ENCODE results near the gene ADCY1. TPM values are rescaled to one million over a fixed set of nuclear protein-coding genes. Genes with fewer than 3 reads are reported as not detected.
A peak's percentile ranks its signal among the peaks of the same experiment; 100 is the strongest.

The ADCY1 gene
- total RNA-seq, 1 experiment from 2014 or later = 3.1 TPM

DNA sequence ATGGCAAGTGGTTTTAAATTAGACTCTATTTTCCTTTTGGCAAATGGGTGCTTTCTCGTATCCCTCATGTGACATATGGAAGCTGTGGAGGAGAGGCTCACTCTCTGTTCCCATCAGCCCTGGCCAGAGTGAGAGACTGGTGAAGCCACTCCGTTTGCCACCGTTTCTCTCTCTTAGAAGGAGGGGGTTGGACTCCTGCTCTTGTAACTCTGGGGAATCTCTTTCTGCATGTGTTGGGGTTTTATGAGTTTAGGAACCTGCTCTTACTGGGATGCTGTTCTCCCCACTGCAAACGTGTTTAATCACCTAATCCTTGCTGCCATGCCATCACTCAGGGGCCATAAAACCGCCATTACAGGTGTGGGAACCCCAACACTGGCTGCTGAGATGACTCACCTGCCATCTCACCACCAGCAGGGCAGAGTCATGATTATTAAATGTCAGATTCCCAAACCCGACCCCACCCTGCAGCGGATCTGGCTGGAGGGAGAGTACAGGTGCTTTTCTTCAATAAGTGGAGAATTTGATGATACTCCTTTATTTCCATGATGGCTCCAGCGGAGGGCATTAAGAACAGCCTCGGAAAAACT, 103.2 kb downstream of the ADCY1 start:
- DNase-seq = peak; percentile 19
- intact Hi-C loops (cut with micrococcal nuclease) = no loop called here
- 0 out of 2 replicates have a peak, but pooled peaks have one; percentile 42 for ATAC-seq
- H3F3A ChIP-seq (ENCODE audit: low read length, unreplicated experiment) = no peaks in the 10 kb centered on the region
- POLR2A ChIA-PET (ENCODE audit: unreplicated experiment) = no interaction called here
- H3K9me2 ChIP-seq (replicated peaks; ENCODE audit: low read length) = no peaks in the 10 kb centered on the region
- H2AFZ ChIP-seq (ENCODE audit: low read length) = no peak overlapping the region
- no peaks in the 10 kb centered on the region for H3K4me1 ChIP-seq (ENCODE audit: insufficient read depth, low read length)
- H3K79me2 ChIP-seq (ENCODE audit: low read length) = no peaks in the 10 kb centered on the region
- no peaks in the 10 kb centered on the region for H4K20me1 ChIP-seq (ENCODE audit: low read length)
- H3K27ac ChIP-seq (ENCODE audit: low read length) = no peak overlapping the region
- H3K4me3 ChIP-seq (ENCODE audit: low read length) = no peak overlapping the region
- no peaks in the 10 kb centered on the region for H3K9me3 ChIP-seq (ENCODE audit: low read length)
- H3K4me2 ChIP-seq (ENCODE audit: low read length) = no peak overlapping the region
- 0 out of 2 replicates have a peak, but pooled peaks cover 5% of the 10 kb centered on the region for H3K27me3 ChIP-seq (ENCODE audit: low read length)
- TF ChIP-seq EZH2 (IDR thresholded peaks at IDR 0.05; ENCODE audit: low read length, unreplicated experiment) (no peak), EZH2phosphoT487 (IDR thresholded peaks at IDR 0.05; ENCODE audit: borderline replicate concordance, low read length) (no peak)
- TF ChIP-seq, protein P1, sequence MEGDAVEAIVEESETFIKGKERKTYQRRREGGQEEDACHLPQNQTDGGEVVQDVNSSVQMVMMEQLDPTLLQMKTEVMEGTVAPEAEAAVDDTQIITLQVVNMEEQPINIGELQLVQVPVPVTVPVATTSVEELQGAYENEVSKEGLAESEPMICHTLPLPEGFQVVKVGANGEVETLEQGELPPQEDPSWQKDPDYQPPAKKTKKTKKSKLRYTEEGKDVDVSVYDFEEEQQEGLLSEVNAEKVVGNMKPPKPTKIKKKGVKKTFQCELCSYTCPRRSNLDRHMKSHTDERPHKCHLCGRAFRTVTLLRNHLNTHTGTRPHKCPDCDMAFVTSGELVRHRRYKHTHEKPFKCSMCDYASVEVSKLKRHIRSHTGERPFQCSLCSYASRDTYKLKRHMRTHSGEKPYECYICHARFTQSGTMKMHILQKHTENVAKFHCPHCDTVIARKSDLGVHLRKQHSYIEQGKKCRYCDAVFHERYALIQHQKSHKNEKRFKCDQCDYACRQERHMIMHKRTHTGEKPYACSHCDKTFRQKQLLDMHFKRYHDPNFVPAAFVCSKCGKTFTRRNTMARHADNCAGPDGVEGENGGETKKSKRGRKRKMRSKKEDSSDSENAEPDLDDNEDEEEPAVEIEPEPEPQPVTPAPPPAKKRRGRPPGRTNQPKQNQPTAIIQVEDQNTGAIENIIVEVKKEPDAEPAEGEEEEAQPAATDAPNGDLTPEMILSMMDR (conservative IDR thresholded peaks at IDR 0.05; ENCODE audit: low read depth, low read length) = no peak
- no TSS peak for BruUV-seq (replicated peaks)
- no peak overlapping the region for H3K9ac ChIP-seq (ENCODE audit: low read length)
- no peaks in the 10 kb centered on the region for H3K36me3 ChIP-seq (ENCODE audit: low read depth, low read length)
- CTCF ChIA-PET = no interaction called here

DNA sequence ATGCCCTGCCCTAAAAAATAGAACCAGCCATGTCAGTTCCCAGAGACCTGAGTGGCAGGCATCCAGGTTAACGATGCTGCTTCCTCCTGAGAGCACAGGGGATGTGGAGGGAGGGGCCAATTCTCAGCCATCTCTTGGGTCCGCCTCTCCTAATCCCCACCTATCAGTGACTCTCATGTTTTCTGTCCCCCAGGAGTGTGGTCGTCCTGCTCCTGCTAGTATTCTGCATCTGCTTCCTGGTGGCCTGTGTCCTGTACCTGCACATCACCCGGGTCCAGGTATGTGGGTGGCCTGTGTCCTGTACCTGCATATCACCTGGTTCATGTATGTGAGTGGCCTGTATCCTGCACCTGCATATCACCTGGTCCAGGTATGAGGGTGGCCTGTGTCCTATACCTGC, 105.3 kb downstream of the ADCY1 start:
- no TSS peak for BruUV-seq (replicated peaks)
- H3K9ac ChIP-seq (ENCODE audit: low read length) = no peak overlapping the region
- H4K20me1 ChIP-seq (ENCODE audit: low read length) = no peaks in the 10 kb centered on the region
- H3K27me3 ChIP-seq (ENCODE audit: low read length) = 0 out of 2 replicates have a peak, but pooled peaks cover 5% of the 10 kb centered on the region
- no peaks in the 10 kb centered on the region for H3K9me3 ChIP-seq (ENCODE audit: low read length)
- no peaks in the 10 kb centered on the region for H3K79me2 ChIP-seq (ENCODE audit: low read length)
- no peaks in the 10 kb centered on the region for H3K9me2 ChIP-seq (replicated peaks; ENCODE audit: low read length)
- no peaks in the 10 kb centered on the region for H3K36me3 ChIP-seq (ENCODE audit: low read depth, low read length)
- ChIA-PET CTCF (no interaction called here), POLR2A (ENCODE audit: unreplicated experiment) (no interaction called here)
- TF ChIP-seq, protein P1 (conservative IDR thresholded peaks at IDR 0.05; ENCODE audit: low read depth, low read length) = no peak
- no peak for TF ChIP-seq EZH2 (IDR thresholded peaks at IDR 0.05; ENCODE audit: low read length, unreplicated experiment)
- no peak for TF ChIP-seq EZH2phosphoT487 (IDR thresholded peaks at IDR 0.05; ENCODE audit: borderline replicate concordance, low read length)
- H3K4me3 ChIP-seq (ENCODE audit: low read length) = no peak overlapping the region
- DNase-seq (no peak), ATAC-seq (no peak)
- no peak overlapping the region for H3K27ac ChIP-seq (ENCODE audit: low read length)
- intact Hi-C loops (cut with micrococcal nuclease) = no loop called here
- no peaks in the 10 kb centered on the region for H3K4me1 ChIP-seq (ENCODE audit: insufficient read depth, low read length)
- H3K4me2 ChIP-seq (ENCODE audit: low read length) = no peak overlapping the region
- H2AFZ ChIP-seq (ENCODE audit: low read length) = no peak overlapping the region
- no peaks in the 10 kb centered on the region for H3F3A ChIP-seq (ENCODE audit: low read length, unreplicated experiment)

DNA sequence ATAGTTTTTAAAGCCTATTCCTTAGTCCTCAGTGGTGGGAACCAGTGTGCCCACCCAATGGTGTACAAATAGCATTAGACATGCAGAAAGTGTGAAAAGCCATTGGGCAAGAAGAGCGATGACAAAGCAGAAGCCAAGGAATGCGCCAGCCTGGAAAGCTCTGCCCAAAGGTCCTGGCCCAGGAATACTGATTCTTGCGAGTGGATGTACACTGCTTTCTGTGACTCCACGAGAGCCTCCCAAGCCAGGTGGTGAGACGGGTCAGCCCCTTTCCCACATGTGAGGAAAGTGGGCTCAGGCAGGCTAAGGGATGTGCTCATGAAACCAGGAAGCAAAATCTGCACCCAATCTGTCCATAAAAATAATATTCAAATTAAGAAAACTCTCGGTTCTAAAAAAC, 106.6 kb downstream of the ADCY1 start:
- intact Hi-C loops (cut with micrococcal nuclease) = no loop called here
- H3K4me1 ChIP-seq (ENCODE audit: insufficient read depth, low read length) = no peaks in the 10 kb centered on the region
- no peaks in the 10 kb centered on the region for H3F3A ChIP-seq (ENCODE audit: low read length, unreplicated experiment)
- no peaks in the 10 kb centered on the region for H3K36me3 ChIP-seq (ENCODE audit: low read depth, low read length)
- no peaks in the 10 kb centered on the region for H3K9me2 ChIP-seq (replicated peaks; ENCODE audit: low read length)
- no peak overlapping the region for H3K4me2 ChIP-seq (ENCODE audit: low read length)
- BruUV-seq (replicated peaks) = no TSS peak
- no peak overlapping the region for H3K9ac ChIP-seq (ENCODE audit: low read length)
- TF ChIP-seq, protein P1 (conservative IDR thresholded peaks at IDR 0.05; ENCODE audit: low read depth, low read length) = no peak
- TF ChIP-seq EZH2phosphoT487 (IDR thresholded peaks at IDR 0.05; ENCODE audit: borderline replicate concordance, low read length) (no peak), EZH2 (IDR thresholded peaks at IDR 0.05; ENCODE audit: low read length, unreplicated experiment) (no peak)
- H2AFZ ChIP-seq (ENCODE audit: low read length) = no peak overlapping the region
- H4K20me1 ChIP-seq (ENCODE audit: low read length) = no peaks in the 10 kb centered on the region
- ATAC-seq (no peak), DNase-seq (no peak)
- CTCF ChIA-PET = no interaction called here
- POLR2A ChIA-PET (ENCODE audit: unreplicated experiment) = no interaction called here
- 0 out of 2 replicates have a peak, but pooled peaks cover 2% of the 10 kb centered on the region for H3K27me3 ChIP-seq (ENCODE audit: low read length)
- no peak overlapping the region for H3K4me3 ChIP-seq (ENCODE audit: low read length)
- H3K27ac ChIP-seq (ENCODE audit: low read length) = no peak overlapping the region
- H3K9me3 ChIP-seq (ENCODE audit: low read length) = no peaks in the 10 kb centered on the region
- H3K79me2 ChIP-seq (ENCODE audit: low read length) = no peaks in the 10 kb centered on the region

Measured in PC-3 (cell line).